Activated CD4-positive, alpha-beta T cell treated with anti-CD3 and anti-CD28 coated beads for 48 hours (primary cell): ENCODE data around the gene DIAPH3.

Source experiments
- DNase-seq: peaks from one replicate; pipeline ENCODE4 v3.0.0-alpha.2; 2020

The DIAPH3 gene

DNA sequence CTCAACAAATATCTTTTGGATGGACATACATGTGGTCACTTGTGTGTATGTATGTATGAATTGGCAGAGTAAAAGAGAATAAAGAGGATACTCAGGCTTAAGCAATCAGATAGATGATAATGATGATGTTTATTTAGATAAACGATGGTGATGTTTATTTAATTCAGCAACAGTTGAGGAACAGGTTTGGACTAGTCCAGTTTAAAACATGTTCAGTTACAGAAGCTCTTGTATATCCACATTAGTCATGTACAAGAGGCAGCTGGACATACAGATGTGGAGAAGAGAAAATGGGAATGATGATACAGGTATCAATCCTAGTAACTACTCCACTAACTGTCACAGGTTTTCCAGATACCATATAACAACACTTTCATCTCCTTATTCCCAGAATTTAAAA lies 232.1 kb downstream of the DIAPH3 start:
- DNase-seq = no peak

GRCh38 chr13:59924256-59924655 lies 239.5 kb downstream of the DIAPH3 start:
- no peak for DNase-seq

- DNase-seq = no peak
Observed at GRCh38 chr13:59915252-59915651, 248.5 kb downstream of the DIAPH3 start.

GRCh38 chr13:59914556-59914955 lies 249.2 kb downstream of the DIAPH3 start:
- DNase-seq = no peak

GRCh38 chr13:59906413-59907049 lies 257.2 kb downstream of the DIAPH3 start:
- no peak for DNase-seq

GRCh38 chr13:59901191-59901590 lies 262.5 kb downstream of the DIAPH3 start:
- DNase-seq = no peak

DNA sequence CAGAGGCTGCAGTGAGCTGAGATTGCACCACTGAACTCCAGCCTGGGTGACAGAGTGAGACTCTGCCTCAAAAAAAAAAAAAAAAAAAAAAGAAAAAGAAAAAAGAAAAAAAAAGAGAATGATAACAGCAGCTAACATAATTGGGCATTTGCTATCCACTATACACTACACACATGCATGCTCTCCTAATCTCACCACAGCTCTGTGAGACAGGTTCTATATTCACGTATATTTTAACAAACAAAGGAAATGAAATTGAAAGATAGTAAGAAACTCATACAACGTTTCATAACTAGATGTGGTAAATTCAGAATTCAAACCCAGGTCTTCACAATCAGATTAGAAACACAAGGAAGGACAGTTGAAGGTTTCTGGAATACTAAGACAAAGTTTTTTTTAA lies 265.7 kb downstream of the DIAPH3 start:
- DNase-seq = no peak

DNA sequence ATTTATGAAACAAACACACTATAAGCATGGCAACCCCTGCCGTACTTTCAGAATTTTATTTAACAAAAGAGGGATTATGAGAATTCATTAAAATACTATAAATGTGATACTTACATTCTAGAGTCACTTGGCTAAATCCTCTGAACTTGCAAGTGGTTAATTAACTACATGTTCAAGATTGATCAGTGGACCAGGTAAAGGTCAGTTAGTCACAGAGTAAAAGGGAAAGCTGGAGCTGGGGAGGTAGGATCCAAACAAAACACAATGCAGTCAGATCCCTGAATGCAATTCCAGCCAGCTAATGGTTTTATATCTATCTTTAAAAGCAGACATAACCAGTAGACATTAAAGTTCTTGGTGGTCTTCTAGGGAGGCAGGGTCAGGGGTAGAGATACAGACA lies 270.5 kb downstream of the DIAPH3 start:
- no peak for DNase-seq

DNA sequence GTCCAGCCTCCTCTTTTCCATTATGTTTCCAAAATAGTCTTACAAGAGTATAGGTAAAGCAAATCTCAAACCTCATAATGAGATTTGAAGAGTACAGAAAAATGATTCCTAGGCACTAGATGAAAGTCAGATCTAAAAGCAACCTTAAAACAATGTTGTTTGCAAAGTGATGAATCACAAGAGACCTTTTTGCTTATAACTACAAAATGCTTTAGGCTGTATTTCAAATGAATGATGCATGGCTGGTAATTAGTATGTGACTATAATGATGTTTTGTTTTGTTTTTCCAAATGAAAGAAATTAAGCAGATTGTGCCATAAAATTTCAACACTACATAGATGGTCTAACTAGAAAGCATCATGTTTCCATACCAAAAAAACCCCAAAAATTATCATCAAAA lies 272.7 kb downstream of the DIAPH3 start:
- no peak for DNase-seq

DNA sequence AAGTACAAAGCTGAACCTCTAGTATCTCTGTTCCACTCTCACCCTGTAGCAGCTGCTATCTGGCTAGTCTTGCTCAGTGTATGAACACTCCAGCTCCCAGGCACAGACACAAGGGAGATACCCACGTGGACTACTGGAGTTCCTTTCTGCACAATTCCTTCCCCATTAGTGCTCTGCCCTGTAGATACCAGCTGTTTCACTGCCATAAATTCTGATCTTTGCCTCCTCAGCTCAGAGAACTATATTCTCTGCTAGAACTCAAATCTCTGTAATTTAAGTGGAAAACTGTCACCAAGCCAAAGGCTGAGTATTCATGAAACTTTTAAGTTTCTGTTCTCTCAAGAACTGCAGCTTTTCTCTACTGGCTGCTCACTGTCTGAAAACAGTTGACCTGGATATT lies 273.7 kb downstream of the DIAPH3 start:
- DNase-seq = no peak

DNA sequence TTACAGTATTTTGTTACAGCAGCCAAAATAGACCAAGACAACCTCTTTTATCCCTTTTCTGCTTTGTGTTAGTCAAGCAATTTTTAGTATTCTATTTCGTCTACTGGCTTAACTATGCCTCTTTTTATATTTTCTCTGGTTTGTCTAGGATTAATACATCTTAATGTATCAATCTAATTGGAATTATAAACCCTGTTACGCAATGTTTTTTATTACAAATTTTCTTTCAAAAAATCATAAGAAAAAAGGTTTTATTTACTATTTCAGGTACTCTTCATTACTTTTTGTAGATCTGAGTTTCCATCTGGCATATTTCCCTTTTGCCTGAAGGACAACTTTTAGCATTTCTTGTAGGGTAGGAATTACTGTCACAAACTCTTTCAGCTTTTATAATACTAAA lies 275.3 kb downstream of the DIAPH3 start:
- no peak for DNase-seq

- DNase-seq = no peak
Observed at GRCh38 chr13:59885076-59885475, 278.7 kb downstream of the DIAPH3 start.

- DNase-seq = no peak
Observed at GRCh38 chr13:59883885-59884284, 279.8 kb downstream of the DIAPH3 start.

DNA sequence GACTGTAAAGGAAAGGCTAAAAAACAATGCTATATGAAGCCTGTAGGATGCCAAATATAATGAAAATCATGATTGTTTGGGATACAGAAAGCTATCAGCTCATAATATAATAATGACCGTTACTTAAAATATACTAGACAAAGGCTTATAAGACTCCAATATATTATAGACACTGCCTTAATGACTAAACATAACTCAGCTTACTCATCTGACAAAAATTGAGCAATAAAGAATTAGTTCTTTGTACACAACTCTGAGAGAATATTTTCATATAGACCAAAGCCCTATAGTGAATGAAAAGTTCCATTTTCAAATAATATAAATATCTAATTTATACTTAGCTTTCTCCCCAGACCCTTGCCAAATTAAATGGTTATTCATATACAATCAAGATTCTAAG lies 283.3 kb downstream of the DIAPH3 start:
- no peak for DNase-seq

DNA sequence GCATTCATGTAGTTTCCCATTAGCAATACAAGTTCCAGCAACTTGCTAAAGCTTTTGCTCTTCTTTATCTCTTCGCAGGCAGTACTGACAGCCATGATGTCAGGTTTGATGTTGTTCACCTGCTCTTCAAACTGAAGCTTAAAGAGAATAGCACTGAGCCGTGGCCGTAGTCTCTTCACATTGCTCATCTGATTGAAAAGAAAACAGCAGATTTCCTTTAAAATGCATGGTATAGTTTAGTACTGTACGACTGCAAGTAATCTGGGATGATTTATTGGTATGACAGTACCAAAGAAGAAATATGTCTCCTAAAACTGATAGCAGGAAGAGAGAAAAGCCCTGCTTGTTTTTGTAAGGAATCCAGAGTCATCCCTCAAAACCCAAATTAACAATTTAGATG lies 284.4 kb downstream of the DIAPH3 start:
- no peak for DNase-seq

DNA sequence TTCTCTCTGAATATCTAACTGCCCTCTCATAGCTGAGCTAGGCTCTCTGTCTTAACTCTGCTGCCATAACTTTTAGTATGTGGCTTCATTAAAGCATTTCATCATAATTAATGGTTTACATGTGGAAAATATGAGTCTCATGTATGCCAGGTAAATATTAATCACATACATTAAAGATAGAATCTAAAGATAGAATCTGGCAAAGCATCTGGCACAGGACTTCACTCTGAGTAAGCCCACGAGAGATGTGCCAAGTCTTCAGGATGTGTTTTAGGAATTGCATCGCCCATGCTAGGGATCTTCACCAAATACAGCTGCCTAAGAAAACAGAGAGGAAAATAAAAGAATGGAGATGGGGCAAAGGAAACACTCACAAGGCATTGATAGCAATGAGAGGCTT lies 285.8 kb downstream of the DIAPH3 start:
- DNase-seq = no peak

DNA sequence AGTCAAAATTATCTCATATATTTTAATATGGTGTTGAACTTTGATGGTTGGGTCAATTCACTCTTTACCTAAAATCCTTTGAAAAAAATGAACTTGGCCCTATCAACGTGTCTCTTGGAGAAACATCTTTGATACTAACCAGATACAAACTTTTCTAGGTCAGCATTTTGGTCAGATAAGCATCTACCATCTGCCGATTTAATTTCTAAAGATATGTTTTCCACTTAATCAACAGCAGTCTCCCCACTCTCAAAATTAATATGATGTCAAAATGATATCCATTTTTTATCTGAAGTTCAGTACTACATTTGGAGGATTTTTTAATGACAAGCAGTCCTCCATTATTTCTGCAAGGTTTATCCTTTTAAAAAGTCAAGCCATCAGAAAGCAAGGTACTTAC lies 288.8 kb downstream of the DIAPH3 start:
- DNase-seq = no peak

GRCh38 chr13:59873856-59874255 lies 289.9 kb downstream of the DIAPH3 start:
- no peak for DNase-seq

- DNase-seq = no peak
Observed at GRCh38 chr13:59873309-59873708, 290.4 kb downstream of the DIAPH3 start.

DNA sequence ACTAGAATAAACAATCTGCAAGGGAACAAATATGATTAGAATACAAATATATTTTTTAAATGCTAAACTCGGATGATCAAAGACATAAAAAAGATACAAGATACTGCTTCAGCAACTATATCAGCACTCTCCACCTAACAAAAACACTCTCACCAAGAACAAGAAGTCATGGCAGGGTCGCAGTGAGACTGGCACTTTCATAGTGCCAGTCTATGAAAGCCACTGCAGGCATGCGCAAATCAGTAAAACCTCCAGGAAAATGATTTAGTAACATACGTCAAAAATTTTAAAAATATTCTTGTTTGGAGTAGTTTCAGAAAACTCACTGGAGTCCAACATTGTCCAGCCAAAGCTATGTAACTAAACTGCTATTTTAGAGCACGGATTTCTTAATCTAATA lies 295.9 kb downstream of the DIAPH3 start:
- no peak for DNase-seq

DNA sequence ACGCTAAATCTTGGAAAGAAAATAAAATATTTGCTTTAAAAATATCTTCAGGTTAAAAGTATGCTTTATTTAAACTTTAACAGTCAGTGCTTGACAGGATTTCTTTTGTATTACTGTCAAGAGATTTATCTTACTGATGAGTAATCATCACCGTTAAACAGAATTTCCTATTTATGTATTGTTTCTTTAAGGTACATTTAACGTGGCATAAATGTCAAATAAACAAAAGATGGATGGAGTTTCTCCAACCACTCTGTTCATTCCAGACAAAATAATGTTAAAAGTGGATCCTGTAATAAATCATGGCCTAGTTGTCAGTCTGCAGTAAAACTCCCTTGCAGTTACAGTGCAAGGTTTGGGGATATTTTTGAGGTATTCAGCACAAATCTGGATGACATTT lies 298.3 kb downstream of the DIAPH3 start:
- no peak for DNase-seq

DNA sequence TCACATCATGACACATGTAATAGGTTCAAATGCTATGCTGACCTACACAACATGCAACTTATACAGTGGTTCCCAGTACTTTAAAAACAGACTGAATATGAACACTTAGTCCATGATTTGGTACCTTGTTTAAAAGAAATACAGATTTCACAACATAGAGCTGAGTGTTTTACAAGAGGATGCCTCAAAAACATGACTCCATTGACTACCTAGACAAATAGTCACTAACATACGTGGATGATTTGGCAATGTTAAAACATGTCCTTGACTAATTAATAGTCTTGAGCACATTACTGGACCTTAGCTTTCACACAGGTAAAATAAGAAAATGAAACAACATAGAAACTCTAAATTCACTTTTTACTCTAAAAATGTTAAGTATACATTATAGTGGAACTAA lies 300.1 kb downstream of the DIAPH3 start:
- DNase-seq = no peak

GRCh38 chr13:59861676-59862075 lies 302.1 kb downstream of the DIAPH3 start:
- DNase-seq = no peak

GRCh38 chr13:59856281-59856810 lies 307.4 kb downstream of the DIAPH3 start:
- no peak for DNase-seq

DNA sequence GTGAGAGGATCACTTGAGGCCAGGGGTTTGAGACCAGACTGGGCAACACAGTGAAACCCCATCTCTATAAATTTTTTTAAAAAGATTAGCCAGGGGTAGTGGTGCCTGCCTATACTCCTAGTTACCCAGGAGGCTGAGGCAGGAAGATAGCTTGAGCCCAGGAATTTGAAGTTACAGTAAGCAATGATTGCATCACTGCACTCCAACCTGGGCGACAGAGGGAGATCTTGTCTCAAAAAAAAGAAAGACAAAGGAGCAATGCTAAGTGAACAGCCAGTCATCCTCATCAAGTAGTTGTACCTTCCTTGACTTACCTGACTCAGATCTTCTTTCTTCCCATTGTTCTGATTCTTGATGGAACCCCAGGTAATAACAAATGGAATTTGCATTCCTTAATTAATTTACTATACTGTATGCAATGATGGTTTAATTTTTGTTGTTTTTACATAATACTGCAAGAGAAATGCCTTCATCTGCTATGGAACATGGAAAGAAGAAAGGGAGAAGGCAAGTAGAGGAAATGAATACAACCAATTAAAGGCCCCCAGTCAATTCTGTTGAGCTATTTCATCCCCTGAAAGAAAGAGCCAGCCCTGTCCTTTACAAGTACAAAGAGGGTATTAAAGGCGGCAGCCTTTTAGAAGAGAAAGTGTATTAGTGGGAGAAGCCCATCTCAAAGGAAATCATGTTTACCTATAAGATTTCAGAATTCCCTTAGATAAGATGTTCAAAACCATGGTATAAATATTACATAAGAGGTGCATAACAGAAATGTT lies 316.7 kb downstream of the DIAPH3 start:
- no peak for DNase-seq
